IMR-90 (cell line): ENCODE data around the gene CEBPB. TPM values are rescaled to one million over a fixed set of nuclear protein-coding genes. Genes with fewer than 3 reads are reported as not detected.

ENCODE experiments used
- ATAC-seq: fragments of 200-7000 bp; cut with Tn5 transposase; 2 replicates; pipeline ENCODE4 v1.9.1; 2020; ENCODE audit warnings: low read depth, mild to moderate bottlenecking, moderate library complexity
- BruUV-seq: library from RNA; stranded (reverse); fragments of 400-500 nt; replicated peaks from 2 replicates; lab custom pipeline; 2021; lab: Mats Ljungman, UMichigan
- CTCF ChIA-PET: fragments of 300-600 bp; formaldehyde crosslinking; extraction: SDS; loops from one replicate; lab custom pipeline; 2021; ENCODE audit warnings: antibody characterized with exemption; lab: Yijun Ruan, JAX
- POLR2A ChIA-PET: fragments of 300-600 bp; sonication (Branson Sonifier 250); formaldehyde crosslinking; loops from one replicate; lab custom pipeline; 2022; ENCODE audit warnings: antibody characterized with exemption; ENCODE audit not compliant: unreplicated experiment; lab: Charles Lee
- DNase-seq: peaks from one replicate; pipeline ENCODE4 v3.0.0; 2013
- H2AFZ ChIP-seq: replicated peaks from 2 replicates; pipeline ENCODE3; 2013; ENCODE audit warnings: low read length, mild to moderate bottlenecking; ENCODE audit not compliant: poor library complexity
- H2AK5ac ChIP-seq: 2 replicates; pipeline ENCODE4 v1.6.1; 2013; ENCODE audit warnings: low read depth, low read length, inconsistent platforms
- H2AK9ac ChIP-seq: replicated peaks from 2 replicates; pipeline ENCODE3; 2013; ENCODE audit warnings: mild to moderate bottlenecking, low read depth, low read length, moderate library complexity; ENCODE audit not compliant: poor library complexity
- H2BK120ac ChIP-seq: 2 replicates; pipeline ENCODE4 v1.6.1; 2013; ENCODE audit warnings: low read depth, low read length, inconsistent platforms
- H2BK15ac ChIP-seq: 3 replicates; pipeline ENCODE4 v1.6.1; 2013; ENCODE audit warnings: low read depth, low read length, inconsistent platforms
- H2BK20ac ChIP-seq: 2 replicates; pipeline ENCODE4 v1.6.1; 2013; ENCODE audit warnings: low read depth, mild to moderate bottlenecking, inconsistent platforms, low read length, moderate library complexity
- H2BK5ac ChIP-seq: 2 replicates; pipeline ENCODE4 v1.6.1; 2013; ENCODE audit warnings: mild to moderate bottlenecking, low read depth, low read length, inconsistent platforms; ENCODE audit not compliant: poor library complexity, severe bottlenecking
- H3K14ac ChIP-seq: replicated peaks from 2 replicates; pipeline ENCODE4 v1.6.1; 2013; ENCODE audit warnings: low read depth, low read length, inconsistent platforms
- H3K18ac ChIP-seq: 2 replicates; pipeline ENCODE4 v1.6.1; 2013; ENCODE audit warnings: low read depth, low read length, control low read depth
- H3K23ac ChIP-seq: 2 replicates; pipeline ENCODE4 v1.6.1; 2013; ENCODE audit warnings: low read depth, low read length, inconsistent platforms
- H3K27ac ChIP-seq: 2 replicates; pipeline ENCODE4 v1.5.1; 2013; ENCODE audit warnings: mild to moderate bottlenecking, control low read depth, low read length; ENCODE audit not compliant: insufficient read depth
- H3K27me3 ChIP-seq: 2 replicates; pipeline ENCODE4 v1.6.1; 2013; ENCODE audit warnings: low read length; ENCODE audit not compliant: control insufficient read depth, insufficient read depth
- H3K36me3 ChIP-seq: 2 replicates; pipeline ENCODE4 v1.6.1; 2013; ENCODE audit warnings: low read length, mixed read lengths; ENCODE audit not compliant: control insufficient read depth, insufficient read depth
- H3K4ac ChIP-seq: 2 replicates; pipeline ENCODE4 v1.6.1; 2013; ENCODE audit warnings: low read depth, low read length, inconsistent platforms
- H3K4me1 ChIP-seq: 2 replicates; pipeline ENCODE4 v1.6.1; 2013; ENCODE audit warnings: low read length, mixed read lengths; ENCODE audit not compliant: control insufficient read depth, insufficient read depth
- H3K4me2 ChIP-seq: 2 replicates; pipeline ENCODE4 v1.6.1; 2013; ENCODE audit warnings: low read depth, mild to moderate bottlenecking, control low read depth, low read length, moderate library complexity
- H3K4me3 ChIP-seq: 2 replicates; pipeline ENCODE4 v1.5.1; 2013; ENCODE audit warnings: low read depth, mild to moderate bottlenecking, control low read depth, low read length, moderate library complexity; ENCODE audit not compliant: insufficient read depth
- H3K56ac ChIP-seq: 2 replicates; pipeline ENCODE4 v1.6.1; 2013; ENCODE audit warnings: low read length, inconsistent platforms; ENCODE audit not compliant: insufficient read depth; ENCODE audit errors: extremely low read depth
- H3K79me1 ChIP-seq, 2 experiments: 2 replicates each; pipeline ENCODE4 v1.6.1; 2013; ENCODE audit warnings: low read length in 2 of 2, inconsistent platforms in 1 of 2, low read depth in 1 of 2
- H3K9ac ChIP-seq: 2 replicates; pipeline ENCODE4 v1.6.1; 2013; ENCODE audit warnings: low read depth, low read length, control low read depth
- H3K9me1 ChIP-seq: 2 replicates; pipeline ENCODE4 v1.6.1; 2013; ENCODE audit warnings: low read length, inconsistent platforms; ENCODE audit not compliant: insufficient read depth
- H3K9me3 ChIP-seq: 2 replicates; pipeline ENCODE4 v1.6.1; 2013; ENCODE audit warnings: low read length; ENCODE audit not compliant: control insufficient read depth, insufficient read depth
- H4K20me1 ChIP-seq: 2 replicates; pipeline ENCODE4 v1.6.1; 2013; ENCODE audit warnings: low read length, inconsistent platforms; ENCODE audit not compliant: insufficient read depth
- H4K5ac ChIP-seq: 2 replicates; pipeline ENCODE4 v1.6.1; 2013; ENCODE audit warnings: mild to moderate bottlenecking, low read depth, low read length, control low read depth
- H4K8ac ChIP-seq, 2 experiments: 2 replicates each; pipeline ENCODE4 v1.6.1; 2013; ENCODE audit warnings: low read depth in 2 of 2, low read length in 2 of 2, control low read depth in 1 of 2, inconsistent platforms in 1 of 2
- H4K91ac ChIP-seq: 2 replicates; pipeline ENCODE4 v1.6.1; 2013; ENCODE audit warnings: low read depth, low read length, inconsistent platforms; ENCODE audit not compliant: insufficient read depth
- BHLHE40 ChIP-seq: fragments of 150-350 bp; IDR thresholded peaks from 2 replicates; pipeline ENCODE4 v1.6.1; 2016; ENCODE audit warnings: mild to moderate bottlenecking, low read depth, low read length
- CEBPB ChIP-seq: IDR thresholded peaks from 2 replicates; pipeline ENCODE4 v1.6.1; 2012; ENCODE audit warnings: low read depth, low read length, improper control_type of control experiment
- CHD1 ChIP-seq: IDR thresholded peaks from 2 replicates; pipeline ENCODE4 v1.6.1; 2012; ENCODE audit warnings: low read depth, low read length, improper control_type of control experiment
- CTCF ChIP-seq: conservative IDR thresholded peaks from 2 replicates; pipeline ENCODE4 v1.5.1; 2012; ENCODE audit warnings: mild to moderate bottlenecking, low read depth, low read length, improper control_type of control experiment
- FOS ChIP-seq: fragments of 150-350 bp; IDR thresholded peaks from 2 replicates; pipeline ENCODE4 v1.6.1; 2016; ENCODE audit warnings: low read depth, low read length
- MAFK ChIP-seq: IDR thresholded peaks from 2 replicates; pipeline ENCODE4 v1.6.1; 2012; ENCODE audit warnings: low read depth, low read length, improper control_type of control experiment
- MAZ ChIP-seq: IDR thresholded peaks from 2 replicates; pipeline ENCODE4 v1.6.1; 2012; ENCODE audit warnings: low read depth, mild to moderate bottlenecking, low read length, improper control_type of control experiment, moderate library complexity, borderline replicate concordance
- MXI1 ChIP-seq: IDR thresholded peaks from 2 replicates; pipeline ENCODE4 v1.6.1; 2012; ENCODE audit warnings: low read depth, mild to moderate bottlenecking, low read length, moderate library complexity, borderline replicate concordance
- NFE2L2 ChIP-seq: fragments of 150-350 bp; IDR thresholded peaks from 2 replicates; pipeline ENCODE4 v1.6.1; 2016; ENCODE audit warnings: low read depth, mild to moderate bottlenecking, low read length
- POLR2A ChIP-seq: IDR thresholded peaks from 2 replicates; pipeline ENCODE4 v1.6.1; 2012; ENCODE audit warnings: mild to moderate bottlenecking, low read depth, low read length
- RAD21 ChIP-seq: IDR thresholded peaks from 2 replicates; pipeline ENCODE4 v1.6.1; 2012; ENCODE audit warnings: low read length, improper control_type of control experiment
- RCOR1 ChIP-seq: IDR thresholded peaks from 2 replicates; pipeline ENCODE4 v1.6.1; 2012; ENCODE audit warnings: mild to moderate bottlenecking, low read length, improper control_type of control experiment; ENCODE audit not compliant: insufficient replicate concordance
- RFX5 ChIP-seq: IDR thresholded peaks from 2 replicates; pipeline ENCODE4 v1.8.0; 2012; ENCODE audit warnings: low read depth, mild to moderate bottlenecking, low read length, moderate library complexity
- SMC3 ChIP-seq: fragments of 150-350 bp; IDR thresholded peaks from 2 replicates; pipeline ENCODE4 v1.6.1; 2016; ENCODE audit warnings: low read depth, mild to moderate bottlenecking, antibody characterized with exemption, low read length, moderate library complexity
- USF2 ChIP-seq: fragments of 150-350 bp; IDR thresholded peaks from 2 replicates; pipeline ENCODE4 v1.6.1; 2017; ENCODE audit warnings: mild to moderate bottlenecking, antibody characterized with exemption, low read length, low read depth
- WGBS, 2 experiments: methylation state at CpG; one replicate each; pipeline versions ENCODE4 v1.1.5 to v1.1.7; 2013; ENCODE audit warnings: missing lambda C conversion rate in 2 of 2; ENCODE audit not compliant: insufficient read length in 1 of 2; ENCODE audit errors: extremely low coverage in 2 of 2; 5-methylcytosine and 5-hydroxymethylcytosine counted together
- dilution Hi-C: fragments of 300-500 bp; cut with HindIII; formaldehyde crosslinking; loops from one replicate; pipeline ENCODE4 v1.14.3; 2018; ENCODE audit warnings: low sequenced_read_pairs; ENCODE audit not compliant: unreplicated experiment
- in situ Hi-C: fragments of 300-500 bp; cut with MboI; formaldehyde crosslinking; loops from 3 replicates; pipeline ENCODE4 v1.14.3; 2019; ENCODE audit warnings: low sequenced_read_pairs, inconsistent platforms, mixed read lengths
- intact Hi-C: fragments of 100-400 bp; cut with micrococcal nuclease; formaldehyde crosslinking; loops from 2 replicates; pipeline ENCODE4 v1.10.0; 2022
- polyA plus RNA-seq, 3 experiments: library from polyadenylated mRNA; depleted of rRNA; stranded (reverse); fragments of >200 nt; gene quantifications; 2 replicates each; pipeline ENCODE4 v1.2.3, GENCODE V29; 2012; ENCODE audit warnings: low replicate concordance in 1 of 3
- total RNA-seq: library from RNA; depleted of rRNA; stranded (reverse); fragments of >200 nt; gene quantifications from 2 replicates; pipeline ENCODE4 v1.2.3, GENCODE V29; 2012

The CEBPB gene
- total and polyA plus RNA-seq, 2 of the 4 experiments (the other 2 are of a cell fraction), result 3.4 to 17.4 TPM

GRCh38 chr20:50189681-50190250, 864 bp upstream of the CEBPB start:
- Histone ChIP-seq H3K36me3 (peaks cover 24% of the 10 kb centered on the region), H2BK120ac (peak overlapping the region; percentile 81), H2AFZ (peak overlapping the region; percentile 88), H3K56ac (no peak overlapping the region), H4K8ac (0 out of 4 replicates have a peak overlapping the region, but pooled peaks of 1 of the 2 experiments have one; percentile 75), H2BK5ac (no peak overlapping the region), H2BK20ac (no peak overlapping the region), H4K91ac (no peak overlapping the region; the same call in 1 of the 2 replicates), H2AK5ac (peak overlapping the region; percentile 85; the same call in 1 of the 2 replicates), H2BK15ac (no peak overlapping the region), H3K4ac (no peak overlapping the region; the same call in 1 of the 2 replicates), H4K20me1 (peaks cover 32% of the 10 kb centered on the region), H3K23ac (no peak overlapping the region), H3K27me3 (no peaks in the 10 kb centered on the region), H3K4me1 (peaks cover 14% of the 10 kb centered on the region), H3K18ac (no peak overlapping the region; the same call in 1 of the 2 replicates), H3K27ac (no peak overlapping the region), H3K9me1 (peaks cover 7% of the 10 kb centered on the region), H3K9me3 (no peaks in the 10 kb centered on the region), H4K5ac (no peak overlapping the region), H3K14ac (no peak overlapping the region), H3K9ac (no peak overlapping the region), H3K4me2 (no peak overlapping the region), H2AK9ac (peak overlapping the region; percentile 83), H3K79me1 (peaks cover 7 to 24% of the 10 kb centered on the region in 2 experiments; a peak in 3 of 4 replicates), H3K4me3 (no peak overlapping the region)
- ATAC-seq, result no peak
- BruUV-seq, result no TSS peak
- no peak for DNase-seq
- POLR2A ChIA-PET, result no interaction called here
- in situ Hi-C loops, result loop anchor here (5.0 to 10.0 kb wide), 6 partner anchors 118 to 595 kb away; no protein-coding TSS in a partner anchor
- CTCF ChIA-PET, result interaction anchor here (1.6 kb wide), 1 partner anchor 13 kb away, joined by 5 read pairs; no protein-coding TSS in a partner anchor
- intact Hi-C loops, result loop anchor here (1.0 to 5.0 kb wide), 7 partner anchors 63 to 553 kb away; no protein-coding TSS in a partner anchor
- dilution Hi-C loops, result no loop called here
- WGBS, 2 experiments, result 68% methylated on average over 5 of the region's 29 CpGs; no CpG with 5 or more reads in 1 of the 2 experiments
- TF ChIP-seq RFX5 (no peak), MAZ (no peak), BHLHE40 (no peak), NFE2L2 (no peak), MAFK (no peak), MXI1 (no peak), POLR2A (no peak), SMC3 (no peak), CEBPB (no peak), RAD21 (no peak), RCOR1 (no peak), USF2 (no peak), CHD1 (no peak), FOS (no peak), CTCF (no peak)
